ENCODE measurements around the gene ICA1. TPM values are rescaled to one million over a fixed set of nuclear protein-coding genes. Genes with fewer than 3 reads are reported as not detected.
"Not testable (repeated sequence)": the region's sequence is repeated elsewhere in the genome, so short reads cannot be mapped to it uniquely, and the experiment has no call there.

ICA1 gene
- total and polyA plus RNA-seq, 4 donors: 15.5 to 41.2 (median 30.5) TPM

DNA sequence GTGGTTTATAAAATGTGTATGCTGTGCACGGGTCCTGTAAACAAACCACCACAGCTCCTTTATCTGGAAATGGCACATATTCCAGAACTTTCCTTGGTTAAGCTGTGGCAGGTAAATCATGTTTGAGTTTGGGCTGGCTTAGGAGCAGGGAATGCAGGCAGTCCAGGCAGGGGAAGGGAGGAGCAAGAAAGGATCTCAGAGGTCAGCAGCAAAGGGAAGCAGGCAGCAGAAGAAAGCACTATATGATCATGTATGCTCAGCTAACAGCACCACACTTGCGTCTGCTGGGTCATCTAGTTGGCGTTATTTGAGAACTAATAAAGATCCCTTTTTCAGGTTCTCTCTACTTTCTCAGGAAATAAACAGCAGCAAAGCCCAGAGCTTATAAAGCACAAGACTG is 7.8 kb downstream of the ICA1 start:
- no peaks in the 10 kb centered on the region for H3K36me3 ChIP-seq (ENCODE audit: control insufficient read depth, insufficient read depth, low read length)
- no peak overlapping the region for H3K4me3 ChIP-seq (ENCODE audit: low read depth, low read length)
- no peaks in the 10 kb centered on the region for H3K27me3 ChIP-seq (ENCODE audit: control insufficient read depth, insufficient read depth, low read length)
- no CpG with 5 or more reads among the region's 3 CpGs for WGBS (ENCODE audit: insufficient coverage)
- H3K9me3 ChIP-seq (ENCODE audit: control insufficient read depth, insufficient read depth, low read length): no peaks in the 10 kb centered on the region
- H3K27ac ChIP-seq (ENCODE audit: low read depth, low read length): no peak overlapping the region
- no peak for DNase-seq (ENCODE audit: low read depth in 4 of 6, low spot score in 6 of 6)
- no peaks in the 10 kb centered on the region for H3K4me1 ChIP-seq (ENCODE audit: control insufficient read depth, insufficient read depth, low read length)

DNA sequence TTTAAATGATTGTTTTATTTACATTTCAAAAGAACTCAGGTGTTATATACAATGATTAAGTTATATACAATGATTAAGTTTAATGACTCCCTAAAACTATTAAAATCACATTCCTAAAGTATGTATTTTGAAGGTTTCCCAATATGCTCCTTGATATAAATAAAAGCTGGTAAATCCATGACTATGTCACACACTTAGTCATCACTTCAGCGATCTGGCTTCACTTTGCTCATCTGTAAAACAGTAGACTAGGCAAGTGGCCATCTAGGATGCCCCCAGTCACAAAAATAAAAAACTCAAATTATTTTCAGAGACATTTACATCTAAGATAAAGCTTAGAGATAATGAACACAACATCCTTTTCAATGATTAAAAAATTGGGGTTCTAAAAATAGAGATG is 10.8 kb downstream of the ICA1 start:
- Histone ChIP-seq H3K27me3 (ENCODE audit: control insufficient read depth, insufficient read depth, low read length) (no peaks in the 10 kb centered on the region), H3K4me3 (ENCODE audit: low read depth, low read length) (no peak overlapping the region), H3K36me3 (ENCODE audit: control insufficient read depth, insufficient read depth, low read length) (no peaks in the 10 kb centered on the region), H3K9me3 (ENCODE audit: control insufficient read depth, insufficient read depth, low read length) (no peaks in the 10 kb centered on the region), H3K27ac (ENCODE audit: low read depth, low read length) (no peak overlapping the region), H3K4me1 (ENCODE audit: control insufficient read depth, insufficient read depth, low read length) (no peaks in the 10 kb centered on the region)
- WGBS (ENCODE audit: insufficient coverage): no CpG with 5 or more reads among the region's 1 CpG
- DNase-seq (ENCODE audit: low read depth in 4 of 6, low spot score in 6 of 6): no peak

DNA sequence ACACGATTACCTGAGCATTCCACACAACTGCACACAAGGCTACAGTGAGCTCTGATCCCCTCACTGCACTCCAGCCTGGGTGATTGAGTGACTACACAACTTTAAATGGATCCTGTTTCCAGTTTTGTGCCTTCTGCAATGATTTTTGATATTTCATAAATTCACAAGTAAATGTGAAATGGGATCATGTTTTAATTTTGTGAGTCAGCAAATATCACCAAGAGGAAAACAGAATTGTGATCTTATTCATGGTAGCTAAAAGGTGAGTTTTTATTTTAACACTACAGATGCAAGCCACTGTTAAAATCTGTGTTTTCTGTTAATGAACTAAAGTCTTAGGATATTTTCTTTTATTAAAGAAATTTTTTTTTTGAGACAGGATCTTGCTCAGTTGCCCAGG is 11.4 kb downstream of the ICA1 start:
- Histone ChIP-seq H3K4me3 (ENCODE audit: low read depth, low read length) (no peak overlapping the region), H3K36me3 (ENCODE audit: control insufficient read depth, insufficient read depth, low read length) (no peaks in the 10 kb centered on the region), H3K9me3 (ENCODE audit: control insufficient read depth, insufficient read depth, low read length) (no peaks in the 10 kb centered on the region), H3K27me3 (ENCODE audit: control insufficient read depth, insufficient read depth, low read length) (no peaks in the 10 kb centered on the region), H3K4me1 (ENCODE audit: control insufficient read depth, insufficient read depth, low read length) (no peaks in the 10 kb centered on the region), H3K27ac (ENCODE audit: low read depth, low read length) (no peak overlapping the region)
- DNase-seq (ENCODE audit: low read depth in 4 of 6, low spot score in 6 of 6): no peak
- WGBS (ENCODE audit: insufficient coverage): no CpG with 5 or more reads among the region's 1 CpG

DNA sequence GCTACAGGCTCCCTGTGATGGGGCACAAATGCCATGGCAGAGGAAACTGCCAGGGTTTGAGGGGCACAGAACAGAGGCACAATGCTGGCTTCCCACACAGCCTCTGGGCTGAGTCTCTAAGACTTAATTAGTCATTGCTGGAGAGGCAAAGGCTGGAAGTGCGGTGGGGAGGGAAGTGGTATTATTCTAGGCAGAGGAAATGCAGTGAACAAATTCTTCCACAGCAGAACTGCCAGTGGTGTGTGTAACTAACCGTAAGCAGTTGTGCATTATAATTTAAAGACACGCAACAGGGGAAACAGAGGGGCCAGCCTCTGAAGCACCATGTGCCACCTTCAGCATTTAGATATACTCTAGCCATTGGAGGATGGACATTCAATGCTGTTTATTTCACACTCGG is 12.8 kb downstream of the ICA1 start:
- Histone ChIP-seq H3K9me3 (ENCODE audit: control insufficient read depth, insufficient read depth, low read length) (no peaks in the 10 kb centered on the region), H3K27ac (ENCODE audit: low read depth, low read length) (no peak overlapping the region), H3K27me3 (ENCODE audit: control insufficient read depth, insufficient read depth, low read length) (no peaks in the 10 kb centered on the region), H3K4me1 (ENCODE audit: control insufficient read depth, insufficient read depth, low read length) (no peaks in the 10 kb centered on the region), H3K4me3 (ENCODE audit: low read depth, low read length) (no peak overlapping the region), H3K36me3 (ENCODE audit: control insufficient read depth, insufficient read depth, low read length) (no peaks in the 10 kb centered on the region)
- DNase-seq (ENCODE audit: low read depth in 4 of 6, low spot score in 6 of 6): no peak
- 92% methylated on average over 2 of the region's 4 CpGs for WGBS (ENCODE audit: insufficient coverage)

DNA sequence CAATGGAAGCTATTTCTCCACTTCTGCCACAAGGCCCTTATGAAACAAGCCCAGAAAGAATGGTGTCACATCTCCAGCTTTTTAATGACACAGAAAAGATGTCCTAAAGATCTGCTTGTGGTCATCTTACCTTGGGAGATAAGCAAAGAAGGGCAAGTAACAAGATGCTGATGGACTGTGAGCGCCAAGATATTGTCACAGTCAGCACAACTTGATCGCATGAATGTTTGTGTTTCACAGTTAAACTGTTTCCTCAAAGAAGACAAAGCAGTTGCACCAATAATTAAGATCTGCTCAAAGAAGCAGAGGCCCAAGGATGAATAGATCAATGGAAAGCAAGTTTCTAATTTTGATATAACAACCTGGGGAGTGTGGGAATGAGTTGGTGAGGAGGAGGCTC is 15.9 kb downstream of the ICA1 start:
- no peak overlapping the region for H3K27ac ChIP-seq (ENCODE audit: low read depth, low read length)
- no peaks in the 10 kb centered on the region for H3K36me3 ChIP-seq (ENCODE audit: control insufficient read depth, insufficient read depth, low read length)
- no peaks in the 10 kb centered on the region for H3K9me3 ChIP-seq (ENCODE audit: control insufficient read depth, insufficient read depth, low read length)
- no peaks in the 10 kb centered on the region for H3K4me1 ChIP-seq (ENCODE audit: control insufficient read depth, insufficient read depth, low read length)
- 100% methylated on average over 1 of the region's 2 CpGs for WGBS (ENCODE audit: insufficient coverage)
- no peak for DNase-seq (ENCODE audit: low read depth in 4 of 6, low spot score in 6 of 6)
- H3K27me3 ChIP-seq (ENCODE audit: control insufficient read depth, insufficient read depth, low read length): no peaks in the 10 kb centered on the region
- no peak overlapping the region for H3K4me3 ChIP-seq (ENCODE audit: low read depth, low read length)

DNA sequence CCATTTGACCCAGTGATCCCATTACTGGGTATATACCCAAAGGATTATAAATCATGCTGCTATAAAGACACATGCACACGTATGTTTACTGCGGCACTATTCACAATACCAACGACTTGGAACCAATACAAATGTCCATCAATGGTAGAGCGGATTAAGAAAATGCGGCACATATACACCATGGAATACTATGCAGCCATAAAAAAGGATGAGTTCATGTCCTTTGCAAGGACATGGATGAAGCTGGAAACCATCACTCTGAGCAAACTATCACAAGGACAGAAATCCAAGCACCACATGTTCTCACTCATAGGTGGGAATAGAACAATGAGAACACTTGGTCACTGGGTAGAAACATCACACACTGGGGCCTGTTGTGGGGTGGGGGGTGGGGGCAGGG is 16.9 kb downstream of the ICA1 start:
- WGBS (ENCODE audit: insufficient coverage): 94% methylated on average over 3 of the region's 5 CpGs
- not testable (repeated sequence) for DNase-seq (ENCODE audit: low read depth in 4 of 6, low spot score in 6 of 6)

DNA sequence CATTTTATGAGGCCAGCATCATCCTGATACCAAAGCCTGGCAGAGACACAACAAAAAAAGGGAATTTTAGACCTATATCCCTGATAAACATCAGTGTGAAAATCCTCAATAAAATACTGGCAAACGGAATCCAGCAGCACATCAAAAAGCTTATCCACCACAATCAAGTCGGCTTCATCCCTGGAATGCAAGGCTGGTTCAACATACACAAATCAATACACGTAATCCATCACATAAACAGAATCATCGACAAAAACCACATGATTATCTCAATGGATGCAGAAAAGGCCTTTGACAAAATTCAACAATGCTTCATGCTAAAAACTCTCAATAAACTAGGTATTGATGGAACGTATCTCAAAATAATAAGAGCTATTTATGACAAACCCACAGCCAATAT is 18.9 kb downstream of the ICA1 start:
- not testable (repeated sequence) for H3K27me3 ChIP-seq (ENCODE audit: control insufficient read depth, insufficient read depth, low read length); H3K9me3 ChIP-seq (ENCODE audit: control insufficient read depth, insufficient read depth, low read length); DNase-seq (ENCODE audit: low read depth in 4 of 6, low spot score in 6 of 6); H3K4me1 ChIP-seq (ENCODE audit: control insufficient read depth, insufficient read depth, low read length); H3K36me3 ChIP-seq (ENCODE audit: control insufficient read depth, insufficient read depth, low read length); H3K27ac ChIP-seq (ENCODE audit: low read depth, low read length); H3K4me3 ChIP-seq (ENCODE audit: low read depth, low read length)
- WGBS (ENCODE audit: insufficient coverage): 96% methylated on average over 4 of the region's 5 CpGs

More for the DNA sequence above, 16.9 kb downstream of the ICA1 start:
- not testable (repeated sequence) for H3K27ac ChIP-seq (ENCODE audit: low read depth, low read length); H3K9me3 ChIP-seq (ENCODE audit: control insufficient read depth, insufficient read depth, low read length); H3K36me3 ChIP-seq (ENCODE audit: control insufficient read depth, insufficient read depth, low read length); H3K27me3 ChIP-seq (ENCODE audit: control insufficient read depth, insufficient read depth, low read length); H3K4me1 ChIP-seq (ENCODE audit: control insufficient read depth, insufficient read depth, low read length); H3K4me3 ChIP-seq (ENCODE audit: low read depth, low read length)

DNA sequence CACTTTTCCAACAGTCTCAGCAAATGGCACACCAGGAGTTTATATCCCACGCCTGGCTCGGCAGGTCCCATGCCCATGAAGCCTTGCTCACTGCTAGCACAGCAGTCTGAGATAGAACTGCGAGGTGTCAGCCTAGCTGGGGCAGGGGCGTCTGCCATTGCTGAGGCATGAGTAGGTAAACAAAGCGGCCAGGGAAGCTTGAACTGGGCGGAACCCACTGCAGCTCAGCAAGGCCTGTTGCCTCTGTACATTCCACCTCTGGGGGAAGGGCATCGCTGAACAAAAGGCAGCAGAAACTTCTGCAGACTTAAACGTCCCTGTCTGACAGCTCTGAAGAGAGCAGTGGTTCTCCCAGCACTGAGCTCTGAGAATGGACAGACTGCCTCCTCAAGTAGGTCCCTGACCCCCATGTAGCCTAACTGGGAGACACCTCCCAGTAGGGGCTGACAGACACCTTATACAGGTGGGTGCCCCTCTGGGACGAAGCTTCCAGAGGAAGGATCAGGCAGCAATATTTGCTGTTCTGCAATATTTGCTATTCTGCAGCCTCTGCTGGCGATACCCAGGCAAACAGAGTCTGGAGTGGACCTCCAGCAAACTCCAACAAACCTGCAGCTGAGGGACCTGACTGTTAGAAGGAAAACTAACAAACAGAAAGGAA is 22.1 kb downstream of the ICA1 start:
- H3K36me3 ChIP-seq (ENCODE audit: control insufficient read depth, insufficient read depth, low read length); DNase-seq (ENCODE audit: low read depth in 4 of 6, low spot score in 6 of 6); H3K27me3 ChIP-seq (ENCODE audit: control insufficient read depth, insufficient read depth, low read length); H3K4me1 ChIP-seq (ENCODE audit: control insufficient read depth, insufficient read depth, low read length); H3K4me3 ChIP-seq (ENCODE audit: low read depth, low read length); H3K9me3 ChIP-seq (ENCODE audit: control insufficient read depth, insufficient read depth, low read length); H3K27ac ChIP-seq (ENCODE audit: low read depth, low read length): not testable (repeated sequence)
- 87% methylated on average over 8 of the region's 10 CpGs for WGBS (ENCODE audit: insufficient coverage)

DNA sequence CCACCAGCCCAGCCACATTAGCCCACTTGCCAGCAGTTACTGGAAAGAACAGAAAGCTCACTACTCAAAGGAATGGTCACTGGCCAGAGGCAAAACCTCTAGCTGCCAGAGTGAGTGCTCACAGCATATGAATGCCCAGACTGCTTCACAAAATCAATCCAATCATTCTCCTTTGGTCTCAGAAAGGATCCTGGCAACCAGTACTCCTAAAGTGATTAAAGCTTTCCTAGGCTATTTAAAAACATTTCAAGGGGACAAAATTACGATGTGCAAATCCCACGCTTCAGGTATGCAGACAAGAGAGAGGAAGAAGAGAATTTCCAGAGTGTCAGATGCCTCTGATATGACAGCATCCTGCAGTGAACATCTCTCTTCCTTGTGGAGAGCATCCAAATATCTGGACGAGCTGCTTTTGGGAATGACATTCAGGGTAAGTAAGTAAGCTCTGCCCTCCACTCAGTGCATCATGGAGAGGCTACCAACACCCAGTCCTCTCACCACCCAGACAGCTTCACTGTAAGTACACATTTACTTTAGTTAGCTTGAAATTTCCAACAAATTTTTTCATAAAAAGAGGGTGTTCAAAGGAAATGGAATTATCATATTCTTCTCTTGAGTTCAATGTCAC is 25.1 kb downstream of the ICA1 start:
- Histone ChIP-seq H3K4me3 (ENCODE audit: low read depth, low read length) (no peak overlapping the region), H3K36me3 (ENCODE audit: control insufficient read depth, insufficient read depth, low read length) (no peaks in the 10 kb centered on the region), H3K9me3 (ENCODE audit: control insufficient read depth, insufficient read depth, low read length) (peaks cover 4% of the 10 kb centered on the region), H3K27me3 (ENCODE audit: control insufficient read depth, insufficient read depth, low read length) (no peaks in the 10 kb centered on the region), H3K27ac (ENCODE audit: low read depth, low read length) (no peak overlapping the region), H3K4me1 (ENCODE audit: control insufficient read depth, insufficient read depth, low read length) (peaks cover 3% of the 10 kb centered on the region)
- DNase-seq (ENCODE audit: low read depth in 4 of 6, low spot score in 6 of 6): peak in 2 of 6 donors; percentile 50 to 63
- 17% methylated on average over 2 of the region's 3 CpGs for WGBS (ENCODE audit: insufficient coverage)

Data from spinal cord (tissue), 10 donors.